GM12801 (cell line): Measurements from ENCODE around the gene HSF5.

Experiments used
- TF ChIP-seq, protein P1 (sequence below): IDR thresholded peaks from one replicate; pipeline ENCODE4 v1.5.1; 2011; ENCODE audit warnings: control low read depth; ENCODE audit not compliant: insufficient read length; ENCODE audit errors: extremely low read depth

HSF5 gene

DNA sequence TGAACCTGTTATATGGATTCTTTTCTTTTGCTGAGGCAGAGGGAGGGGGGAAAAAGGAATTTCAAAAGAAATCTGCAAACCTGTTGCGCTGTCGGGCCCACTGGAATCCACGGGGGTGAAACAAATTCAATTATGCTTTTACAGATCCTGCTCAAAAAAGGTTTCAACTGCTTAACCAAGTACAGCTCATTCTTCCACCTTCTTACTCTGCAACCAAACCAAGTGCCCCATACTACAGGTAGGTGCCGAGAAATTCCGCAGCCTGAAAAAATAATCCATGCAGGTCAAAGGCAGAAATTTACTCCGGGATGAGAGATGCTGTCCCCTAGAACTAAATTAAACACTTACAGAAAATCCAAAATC is 71.3 kb downstream of the HSF5 start:
- TF ChIP-seq, protein P1, sequence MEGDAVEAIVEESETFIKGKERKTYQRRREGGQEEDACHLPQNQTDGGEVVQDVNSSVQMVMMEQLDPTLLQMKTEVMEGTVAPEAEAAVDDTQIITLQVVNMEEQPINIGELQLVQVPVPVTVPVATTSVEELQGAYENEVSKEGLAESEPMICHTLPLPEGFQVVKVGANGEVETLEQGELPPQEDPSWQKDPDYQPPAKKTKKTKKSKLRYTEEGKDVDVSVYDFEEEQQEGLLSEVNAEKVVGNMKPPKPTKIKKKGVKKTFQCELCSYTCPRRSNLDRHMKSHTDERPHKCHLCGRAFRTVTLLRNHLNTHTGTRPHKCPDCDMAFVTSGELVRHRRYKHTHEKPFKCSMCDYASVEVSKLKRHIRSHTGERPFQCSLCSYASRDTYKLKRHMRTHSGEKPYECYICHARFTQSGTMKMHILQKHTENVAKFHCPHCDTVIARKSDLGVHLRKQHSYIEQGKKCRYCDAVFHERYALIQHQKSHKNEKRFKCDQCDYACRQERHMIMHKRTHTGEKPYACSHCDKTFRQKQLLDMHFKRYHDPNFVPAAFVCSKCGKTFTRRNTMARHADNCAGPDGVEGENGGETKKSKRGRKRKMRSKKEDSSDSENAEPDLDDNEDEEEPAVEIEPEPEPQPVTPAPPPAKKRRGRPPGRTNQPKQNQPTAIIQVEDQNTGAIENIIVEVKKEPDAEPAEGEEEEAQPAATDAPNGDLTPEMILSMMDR = no peak

DNA sequence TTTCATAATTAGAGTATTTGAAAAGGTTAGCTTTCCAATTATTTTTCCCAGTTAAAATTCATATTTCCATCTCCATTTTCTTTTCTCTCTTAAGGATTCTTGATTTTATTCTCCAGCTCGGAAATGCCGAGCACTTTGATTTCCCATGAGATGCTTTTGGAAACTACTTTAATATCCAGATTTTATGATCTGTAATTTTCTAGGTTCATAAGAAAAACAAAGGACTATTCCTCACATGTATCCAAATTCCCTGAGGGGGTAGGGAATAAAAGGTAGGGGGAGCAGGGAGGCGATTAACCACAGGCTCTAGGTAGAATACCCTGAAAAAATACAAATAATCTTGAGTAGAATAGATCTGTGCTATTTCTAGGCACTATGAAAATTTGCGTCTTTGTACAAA is 71.8 kb downstream of the HSF5 start:
- TF ChIP-seq, protein P1 = no peak

DNA sequence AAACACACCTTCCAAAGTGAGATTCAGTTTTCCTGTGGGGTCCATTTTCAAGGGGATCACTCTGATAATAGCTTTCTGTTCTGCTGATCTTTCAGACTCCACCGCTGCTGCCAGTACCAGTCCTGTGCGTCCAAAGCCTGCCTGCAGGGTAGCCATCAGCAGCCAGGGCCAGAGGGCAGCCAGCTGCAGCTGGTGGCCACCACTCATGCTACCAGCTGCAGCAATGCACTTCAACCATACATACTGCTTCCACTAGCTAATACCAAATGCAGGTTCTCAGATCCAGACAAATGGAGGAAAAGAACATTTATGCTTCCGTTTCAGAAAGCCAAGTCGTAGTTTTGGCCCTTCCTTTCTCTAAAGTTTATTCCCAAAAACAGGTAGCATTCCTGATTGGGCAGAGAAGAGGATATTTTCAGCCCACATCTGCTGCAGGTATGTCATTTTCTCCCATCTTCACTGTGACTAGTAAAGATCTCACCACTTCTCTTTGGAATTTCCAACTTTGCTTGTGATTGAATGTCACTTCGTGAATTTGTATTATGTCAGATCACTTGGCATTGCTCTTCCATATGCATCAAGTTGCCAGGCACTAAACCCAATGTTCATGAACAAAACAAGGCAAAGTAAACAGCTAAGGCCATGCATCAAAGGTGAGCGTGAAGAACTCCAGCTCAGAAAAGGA is 72.7 kb downstream of the HSF5 start:
- TF ChIP-seq, protein P1 = no peak

DNA sequence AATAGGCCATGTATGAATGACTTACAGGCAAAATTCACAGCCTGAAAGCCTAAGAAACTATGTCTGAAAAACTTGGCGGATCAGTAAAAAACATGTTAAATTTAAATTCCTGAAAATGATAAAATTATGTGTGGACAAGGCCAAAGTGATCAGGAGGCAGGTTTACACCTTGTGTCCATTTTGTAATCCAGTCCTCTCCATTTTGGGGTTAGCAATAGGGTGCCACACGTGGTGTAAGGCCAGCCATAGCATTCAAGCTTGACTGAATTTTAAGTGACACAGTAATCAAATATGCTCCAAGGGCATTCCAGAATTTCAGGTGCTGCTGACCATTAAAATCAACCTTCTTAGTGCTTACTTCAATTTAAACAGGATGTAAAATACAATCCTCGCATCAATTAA is 73.6 kb downstream of the HSF5 start:
- TF ChIP-seq, protein P1 = no peak

DNA sequence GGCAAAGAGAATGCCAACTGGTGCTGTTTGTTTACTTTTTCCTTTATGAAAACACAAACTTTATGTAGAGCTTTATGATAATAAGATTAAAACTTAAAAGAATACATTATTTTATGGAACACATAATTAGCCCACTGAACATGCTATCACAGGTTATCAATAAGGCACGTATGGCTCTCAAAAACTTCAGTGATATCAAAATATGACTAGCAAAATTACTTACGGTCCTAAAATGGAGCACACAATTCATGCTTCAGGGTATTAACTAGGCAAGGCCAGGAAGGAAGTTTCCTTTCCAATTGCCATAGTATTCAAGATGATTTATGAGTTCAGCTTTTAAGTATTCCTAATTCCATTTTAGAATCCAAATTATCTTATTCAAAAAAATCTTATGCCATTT is 74.5 kb downstream of the HSF5 start:
- TF ChIP-seq, protein P1 = no peak

DNA sequence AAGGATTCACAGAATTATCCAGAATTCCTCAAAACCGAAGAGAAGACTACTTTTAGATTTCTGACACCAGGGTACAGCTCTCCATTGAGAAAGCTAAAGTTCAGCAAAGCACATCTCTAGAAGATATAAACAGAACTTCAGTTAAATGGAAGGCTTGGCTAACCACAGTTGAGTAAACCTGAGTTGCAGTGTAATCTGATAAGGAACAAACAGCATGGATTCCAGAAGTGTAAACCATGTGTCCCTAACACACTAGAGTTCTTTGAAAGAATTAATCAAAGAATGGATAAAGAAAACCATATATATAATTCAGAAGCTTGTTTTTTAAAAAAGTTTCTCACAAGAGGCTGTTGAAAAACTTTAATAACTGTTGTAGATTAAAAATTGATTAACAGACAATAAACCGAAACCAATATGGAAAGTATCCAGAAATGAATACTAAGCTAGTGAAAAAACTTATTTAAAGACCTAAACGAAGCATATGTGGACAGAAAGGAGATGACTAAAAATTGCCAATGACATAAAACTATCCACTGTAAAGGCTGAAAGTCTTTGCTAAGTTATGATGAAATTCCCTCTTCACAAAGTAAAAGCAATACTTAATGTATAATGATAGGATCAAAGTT is 75.1 kb downstream of the HSF5 start:
- TF ChIP-seq, protein P1 = no peak

DNA sequence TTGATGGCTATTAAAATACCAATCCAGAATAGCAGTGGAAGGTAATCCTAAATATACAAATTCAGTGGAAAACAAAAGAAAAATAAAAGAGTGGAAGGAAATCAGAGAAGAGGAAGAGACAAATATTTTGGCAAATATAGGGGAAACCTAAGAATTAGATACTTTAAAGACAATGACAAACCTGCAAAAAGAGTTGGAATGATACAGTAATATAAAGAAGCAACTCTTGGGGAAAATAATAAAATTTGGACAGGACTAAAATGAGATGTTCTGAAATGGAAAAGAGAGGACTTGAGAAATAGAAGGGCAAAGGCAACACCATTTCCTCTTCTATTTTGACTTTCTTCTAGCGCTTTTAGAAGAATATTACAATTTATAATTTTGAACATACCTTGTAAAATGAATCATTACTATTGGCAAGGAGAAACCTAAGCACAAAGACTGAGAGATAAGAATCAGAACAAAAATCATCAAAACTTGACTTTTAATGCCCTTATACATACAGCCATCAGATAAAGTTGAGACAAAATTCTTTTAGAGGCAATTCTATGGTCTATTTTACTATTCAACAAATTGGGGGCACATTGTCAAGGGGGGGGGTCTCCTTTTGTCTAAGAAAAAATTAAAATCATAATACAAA is 76.0 kb downstream of the HSF5 start:
- TF ChIP-seq, protein P1 = no peak
